GM11168 (cell line): ENCODE data around the gene GDAP2.
"Not testable (repeated sequence)": the region's sequence is repeated elsewhere in the genome, so short reads cannot be mapped to it uniquely, and the experiment has no call there.

Experiments
- in situ Hi-C: fragments of 300-500 bp; cut with MboI; formaldehyde crosslinking; loops from one replicate; pipeline ENCODE4 v1.12.0; 2022; ENCODE audit warnings: low sequenced_read_pairs; ENCODE audit not compliant: unreplicated experiment

GDAP2 gene

GRCh38 chr1:117844478-117844877 is 84.9 kb downstream of the GDAP2 start:
- in situ Hi-C loops = not testable (repeated sequence)

- in situ Hi-C loops = no loop called here
Observed at GRCh38 chr1:117843791-117844190, 85.6 kb downstream of the GDAP2 start.

DNA sequence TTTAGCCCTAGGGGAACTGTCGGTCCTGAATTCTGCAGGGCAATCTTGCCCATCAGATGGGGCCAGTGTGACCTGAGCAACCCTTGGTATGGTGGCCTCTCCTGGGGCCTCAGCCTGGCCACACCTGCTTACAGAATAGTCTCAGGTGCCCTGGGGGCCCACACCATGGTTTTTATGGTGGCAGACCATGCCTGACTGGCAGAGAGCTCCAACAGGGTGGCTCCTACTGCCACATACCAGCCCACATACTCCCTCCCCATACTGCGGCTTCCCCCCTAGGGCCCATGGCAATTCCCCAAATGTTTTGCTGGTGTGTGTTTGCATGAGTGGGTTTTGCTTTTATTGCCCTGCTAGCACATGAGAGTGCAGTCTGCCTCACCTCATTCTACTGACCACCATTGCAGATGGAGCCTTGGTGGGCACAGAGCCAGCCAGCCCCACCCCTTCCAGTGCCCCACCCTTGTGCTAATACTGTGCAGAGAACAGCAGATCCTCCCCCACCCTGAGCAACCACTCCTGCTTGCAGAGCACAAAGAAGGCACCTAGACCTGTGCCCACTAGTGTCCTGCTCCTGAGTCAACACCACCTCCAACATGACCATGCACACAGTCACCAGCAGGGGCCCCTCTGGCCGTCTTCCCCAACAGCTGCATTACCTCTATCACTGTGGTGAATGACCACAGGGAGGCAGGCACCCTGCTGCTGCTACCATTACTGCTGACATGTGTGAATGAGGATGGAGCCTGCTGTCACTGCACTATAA is 86.8 kb downstream of the GDAP2 start:
- in situ Hi-C loops = no loop called here

DNA sequence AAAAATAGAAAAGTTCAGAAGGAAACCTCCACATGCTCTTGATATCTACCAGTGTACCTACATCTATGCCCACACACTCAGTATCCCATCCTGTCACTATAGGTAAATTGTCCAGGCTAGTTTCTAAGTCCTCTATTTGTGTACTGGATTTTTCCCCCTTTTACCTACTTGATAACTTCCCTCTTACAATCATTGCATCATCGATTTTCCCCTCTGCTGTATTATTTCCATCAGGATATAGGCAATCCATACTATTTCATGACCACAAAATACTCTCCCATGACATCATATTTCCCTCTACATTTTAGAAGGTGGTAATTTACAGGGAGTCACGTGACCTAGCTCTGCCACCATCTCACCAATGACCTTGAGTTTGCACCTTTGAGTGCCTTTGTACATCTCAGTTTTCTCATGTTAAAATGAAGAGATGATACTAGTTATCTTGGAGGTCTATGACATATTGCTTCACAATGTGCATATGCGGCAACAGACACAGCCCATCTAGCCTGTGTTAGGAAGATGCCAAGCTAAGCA is 88.2 kb downstream of the GDAP2 start:
- in situ Hi-C loops = no loop called here

GRCh38 chr1:117838911-117839310 is 90.5 kb downstream of the GDAP2 start:
- in situ Hi-C loops = no loop called here

GRCh38 chr1:117836069-117836468 is 93.4 kb downstream of the GDAP2 start:
- in situ Hi-C loops = no loop called here

DNA sequence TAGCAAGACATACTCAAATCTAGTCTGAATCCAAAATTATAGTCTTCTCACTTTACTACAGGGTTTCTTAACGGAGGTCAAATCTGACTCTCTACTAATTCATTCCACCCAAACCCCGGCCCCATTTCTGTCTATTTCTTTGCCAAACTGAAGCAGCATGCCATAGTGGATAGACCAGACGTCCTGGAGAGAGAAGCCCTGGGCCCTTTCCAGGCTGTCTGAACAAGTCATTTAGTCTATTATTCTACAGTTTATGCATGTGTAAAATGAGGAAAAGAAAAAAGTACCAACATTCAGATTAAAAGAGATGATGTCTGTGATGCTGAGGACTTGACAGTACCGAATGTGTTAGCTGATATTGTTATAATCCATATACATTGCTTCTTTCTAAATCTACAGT is 95.0 kb downstream of the GDAP2 start:
- in situ Hi-C loops = no loop called here

- in situ Hi-C loops = no loop called here
Observed at GRCh38 chr1:117832453-117832852, 97.0 kb downstream of the GDAP2 start.

- in situ Hi-C loops = no loop called here
Observed at GRCh38 chr1:117830222-117830621, 99.2 kb downstream of the GDAP2 start.

GRCh38 chr1:117828201-117828600 is 101.2 kb downstream of the GDAP2 start:
- in situ Hi-C loops = no loop called here

DNA sequence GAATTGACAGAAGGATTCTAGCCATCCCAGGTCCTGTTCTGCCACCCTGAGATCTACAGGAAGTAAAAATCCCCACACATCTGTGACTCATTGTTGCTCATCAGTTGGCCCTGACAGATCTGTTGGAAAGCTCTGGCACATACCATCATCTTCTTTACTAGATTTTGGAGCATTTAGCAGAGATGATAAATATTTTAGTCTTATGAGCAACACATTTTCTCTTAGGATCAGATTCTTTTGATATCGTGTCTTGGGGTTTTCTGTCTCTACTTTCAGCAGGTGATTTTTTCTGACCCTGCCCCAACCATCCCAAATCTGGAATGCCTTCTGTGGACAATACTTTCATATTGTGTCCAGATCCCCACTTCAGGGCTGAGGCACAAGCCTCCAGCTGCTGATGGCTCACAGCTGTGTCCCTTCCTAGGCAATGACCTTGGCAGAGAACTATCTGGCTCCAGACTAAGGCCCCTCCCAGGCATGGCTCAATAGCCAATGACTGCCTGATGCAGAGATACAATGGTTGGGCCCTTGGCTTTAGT is 102.8 kb downstream of the GDAP2 start:
- in situ Hi-C loops = no loop called here

DNA sequence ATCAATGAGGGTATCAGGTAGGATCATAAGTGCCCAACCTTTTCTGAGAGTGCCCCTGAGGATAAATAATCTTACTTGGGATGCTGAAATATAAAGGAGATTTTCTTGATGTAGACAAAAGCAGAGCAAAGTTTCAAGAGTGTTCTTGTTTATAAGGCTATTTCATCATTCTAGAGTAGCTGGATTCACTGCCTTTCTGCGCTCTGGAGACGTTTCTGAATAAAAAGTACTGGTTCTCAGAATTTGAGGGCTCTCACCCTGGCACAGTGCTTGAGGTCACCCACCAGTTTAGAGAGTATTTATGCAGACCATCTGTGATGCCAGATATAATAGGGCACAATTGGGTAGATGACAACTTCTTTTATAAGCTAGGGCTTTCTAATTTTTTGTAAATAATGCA is 103.3 kb downstream of the GDAP2 start:
- in situ Hi-C loops = no loop called here

DNA sequence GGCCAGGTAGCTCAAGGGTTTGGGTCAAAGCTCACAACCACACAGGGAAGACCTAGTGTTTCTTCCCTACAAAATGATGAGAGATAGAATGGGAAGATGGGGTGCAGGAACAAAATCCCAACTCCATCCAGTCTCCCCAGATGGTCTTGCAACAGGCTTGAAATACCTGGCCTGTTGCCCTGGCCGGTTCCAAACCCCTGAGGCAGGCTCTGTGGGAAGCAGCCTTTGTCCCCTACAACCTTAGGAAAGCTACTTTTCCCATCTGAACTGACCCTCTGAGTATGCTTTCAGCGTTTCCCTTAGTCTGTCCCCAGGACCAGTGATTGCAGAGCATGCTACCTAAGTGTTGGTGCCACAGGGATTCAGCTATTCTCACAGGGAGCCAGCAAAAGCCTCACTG is 104.0 kb downstream of the GDAP2 start:
- in situ Hi-C loops = no loop called here

DNA sequence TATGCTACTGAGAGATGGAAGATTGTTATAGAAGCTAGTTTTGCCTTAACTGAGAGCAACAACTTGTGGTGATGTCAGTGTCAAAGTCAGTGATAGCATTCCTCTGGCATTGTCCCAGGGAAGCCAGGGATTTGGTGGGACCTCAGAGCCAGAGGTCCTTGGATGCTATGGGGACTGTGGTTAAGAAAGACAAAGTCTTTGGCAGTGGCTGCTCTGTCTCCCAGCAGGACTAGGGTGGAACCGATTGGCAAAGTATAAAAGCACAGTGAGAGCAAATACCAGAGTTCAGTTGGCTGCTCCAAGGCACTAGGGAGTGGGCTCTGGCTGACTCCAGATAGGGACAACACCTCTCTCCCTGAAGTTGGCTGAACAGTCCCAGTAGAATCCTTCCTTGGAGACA is 104.8 kb downstream of the GDAP2 start:
- in situ Hi-C loops = no loop called here

DNA sequence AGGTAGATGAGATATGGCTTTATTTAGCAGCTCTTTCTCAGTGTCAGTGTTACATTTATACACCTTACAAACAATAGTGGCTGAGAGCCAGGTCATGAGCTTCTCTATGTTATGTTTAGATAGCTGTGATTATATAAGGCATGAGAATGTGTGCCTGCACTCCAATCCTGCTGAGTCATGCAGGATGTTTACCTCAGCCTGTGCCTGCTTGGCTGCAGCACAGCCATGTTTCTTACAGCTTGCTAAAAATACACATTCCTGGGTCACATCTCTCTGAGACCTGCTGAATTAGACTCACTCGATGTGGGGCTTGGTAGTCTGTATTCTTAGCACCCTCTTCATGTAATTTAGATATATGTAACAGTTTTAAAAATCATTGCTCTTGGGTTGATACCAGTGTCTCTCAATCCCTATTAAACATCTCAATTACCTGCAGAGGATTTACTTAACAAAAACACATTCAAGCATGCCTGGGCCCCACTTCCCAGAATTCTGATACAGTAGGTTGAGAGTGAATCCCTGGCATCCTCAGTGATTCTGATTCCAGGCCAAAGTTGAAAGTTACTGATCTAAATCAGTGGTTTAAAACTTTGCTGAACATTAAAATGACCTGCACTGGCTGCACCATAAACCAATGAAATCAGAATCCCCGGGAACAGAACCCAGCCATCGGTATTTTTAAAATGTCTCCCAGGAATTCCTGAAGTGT is 107.5 kb downstream of the GDAP2 start:
- in situ Hi-C loops = no loop called here

DNA sequence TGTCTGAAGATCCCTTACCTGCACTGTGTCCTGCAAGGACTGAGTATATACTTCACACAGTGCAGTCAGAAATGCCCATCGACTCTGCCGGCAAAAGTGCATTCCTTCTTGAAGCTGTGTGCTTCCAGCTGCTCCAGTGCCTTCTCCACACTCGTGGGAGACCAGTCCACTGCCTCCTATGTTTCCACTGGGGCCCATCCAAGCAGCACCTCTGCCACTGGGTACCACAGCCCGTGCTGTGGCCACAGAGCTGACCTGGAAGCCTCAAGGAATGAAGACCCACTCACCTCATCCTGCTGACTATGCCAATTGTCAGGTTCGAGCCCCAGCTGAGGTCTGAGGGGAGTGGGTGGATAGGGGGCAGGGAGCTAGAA is 108.1 kb downstream of the GDAP2 start:
- in situ Hi-C loops = no loop called here

DNA sequence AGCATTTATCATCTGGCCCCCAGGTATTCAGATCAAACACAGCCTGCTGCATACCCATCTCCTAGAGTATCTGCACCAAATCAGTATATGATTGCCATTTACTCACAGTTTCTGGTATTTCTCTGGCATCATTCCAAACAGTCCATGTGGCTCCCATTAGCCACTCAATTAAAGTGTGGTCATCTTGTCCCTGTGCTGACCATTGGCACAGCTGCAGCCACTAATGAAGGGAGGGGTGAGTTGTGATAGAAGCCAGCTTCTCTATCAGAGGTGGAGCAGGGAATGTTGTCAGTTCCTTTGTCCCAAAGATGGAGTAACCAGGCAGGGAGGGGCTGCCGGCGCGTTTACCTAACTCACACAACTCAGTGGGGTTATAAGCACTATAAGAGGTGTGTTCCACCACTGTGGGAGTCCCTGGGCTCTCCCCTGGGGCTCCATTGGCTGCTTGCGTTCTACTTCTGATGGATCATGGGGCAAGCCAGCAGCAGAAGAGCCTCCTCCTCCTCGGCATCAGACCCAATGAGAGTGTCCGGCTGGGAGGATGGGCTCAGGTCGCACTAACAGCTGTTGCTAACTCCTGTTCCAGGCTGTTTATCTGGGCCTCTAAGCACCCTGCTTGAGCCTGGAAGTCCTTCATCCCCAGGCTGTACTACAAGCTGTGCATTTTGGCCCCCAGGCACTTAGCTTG is 108.6 kb downstream of the GDAP2 start:
- in situ Hi-C loops = no loop called here

- in situ Hi-C loops = no loop called here
Observed at GRCh38 chr1:117820096-117820495, 109.3 kb downstream of the GDAP2 start.

GRCh38 chr1:117819301-117819700 is 110.1 kb downstream of the GDAP2 start:
- in situ Hi-C loops = no loop called here

GRCh38 chr1:117818456-117818855 is 111.0 kb downstream of the GDAP2 start:
- in situ Hi-C loops = no loop called here

GRCh38 chr1:117817629-117818028 is 111.8 kb downstream of the GDAP2 start:
- in situ Hi-C loops = no loop called here
